Fibroblast of the aortic adventitia (primary cell): ENCODE results near the gene NFASC. TPM values are rescaled to one million over a fixed set of nuclear protein-coding genes. Genes with fewer than 3 reads are reported as not detected.

Experiments used
- DNase-seq: peaks from one replicate; pipeline ENCODE4 v3.0.0-alpha.2; 2010; ENCODE audit warnings: low read depth
- H3K4me3 ChIP-seq: 2 replicates; pipeline ENCODE4 v1.5.1; 2011; ENCODE audit warnings: low read depth, mild to moderate bottlenecking, control low read depth, low read length, moderate library complexity
- total RNA-seq: library from RNA; depleted of rRNA; stranded (reverse); fragments of >200 nt; gene quantifications from 2 replicates; pipeline ENCODE4 v1.2.3, GENCODE V29; 2012; ENCODE audit warnings: low replicate concordance
- TF ChIP-seq, protein P1 (sequence below): IDR thresholded peaks from 2 replicates; pipeline ENCODE4 v1.5.1; 2011; ENCODE audit warnings: mild to moderate bottlenecking, low read length, control low read depth, inconsistent platforms; ENCODE audit not compliant: insufficient read depth

Gene NFASC
- total RNA-seq, 1 donor, result 22.0 TPM

GRCh38 chr1:204997591-204998355 is 127.1 kb downstream of the NFASC start:
- peak; percentile 11 for DNase-seq
- TF ChIP-seq, protein P1, sequence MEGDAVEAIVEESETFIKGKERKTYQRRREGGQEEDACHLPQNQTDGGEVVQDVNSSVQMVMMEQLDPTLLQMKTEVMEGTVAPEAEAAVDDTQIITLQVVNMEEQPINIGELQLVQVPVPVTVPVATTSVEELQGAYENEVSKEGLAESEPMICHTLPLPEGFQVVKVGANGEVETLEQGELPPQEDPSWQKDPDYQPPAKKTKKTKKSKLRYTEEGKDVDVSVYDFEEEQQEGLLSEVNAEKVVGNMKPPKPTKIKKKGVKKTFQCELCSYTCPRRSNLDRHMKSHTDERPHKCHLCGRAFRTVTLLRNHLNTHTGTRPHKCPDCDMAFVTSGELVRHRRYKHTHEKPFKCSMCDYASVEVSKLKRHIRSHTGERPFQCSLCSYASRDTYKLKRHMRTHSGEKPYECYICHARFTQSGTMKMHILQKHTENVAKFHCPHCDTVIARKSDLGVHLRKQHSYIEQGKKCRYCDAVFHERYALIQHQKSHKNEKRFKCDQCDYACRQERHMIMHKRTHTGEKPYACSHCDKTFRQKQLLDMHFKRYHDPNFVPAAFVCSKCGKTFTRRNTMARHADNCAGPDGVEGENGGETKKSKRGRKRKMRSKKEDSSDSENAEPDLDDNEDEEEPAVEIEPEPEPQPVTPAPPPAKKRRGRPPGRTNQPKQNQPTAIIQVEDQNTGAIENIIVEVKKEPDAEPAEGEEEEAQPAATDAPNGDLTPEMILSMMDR, result no peak
- H3K4me3 ChIP-seq, result no peak overlapping the region

DNA sequence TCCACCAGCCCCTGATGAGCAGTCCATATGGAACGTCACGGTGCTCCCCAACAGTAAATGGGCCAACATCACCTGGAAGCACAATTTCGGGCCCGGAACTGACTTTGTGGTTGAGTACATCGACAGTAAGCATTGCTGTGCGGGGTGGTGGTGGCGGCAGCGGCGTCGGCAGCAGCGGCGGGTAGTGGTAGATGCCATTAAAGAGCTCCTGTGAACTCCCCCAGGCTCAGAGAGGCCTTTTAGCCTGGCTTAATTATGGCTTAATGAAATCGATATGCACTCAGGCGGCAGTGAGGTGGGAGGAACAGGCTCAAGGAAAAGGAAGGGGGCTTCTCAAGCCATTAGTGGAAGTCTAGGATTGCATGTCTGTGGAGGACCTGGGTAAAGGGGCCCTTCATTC is 130.5 kb downstream of the NFASC start:
- TF ChIP-seq, protein P1, result no peak
- no peak for DNase-seq
- H3K4me3 ChIP-seq, result no peak overlapping the region

DNA sequence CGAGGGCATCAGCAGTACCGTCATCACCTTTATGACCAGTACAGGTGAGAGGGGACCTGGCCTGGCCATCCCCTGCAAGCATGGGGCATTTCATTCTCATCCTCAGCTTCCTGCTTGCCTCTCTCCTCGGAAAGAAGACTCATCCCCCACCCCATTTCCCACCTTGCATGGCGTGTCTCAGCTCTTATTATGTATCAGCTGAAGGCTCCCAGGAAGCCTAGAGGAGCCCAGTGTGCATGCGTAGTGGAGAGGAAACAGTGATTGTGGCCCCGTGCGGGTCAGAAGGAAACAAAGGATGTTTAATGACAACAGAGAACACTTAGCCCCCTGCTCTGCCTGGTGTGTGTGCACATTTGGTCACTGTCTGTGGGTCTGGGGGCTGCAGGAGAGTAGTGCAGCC is 132.0 kb downstream of the NFASC start:
- no peak for DNase-seq
- no peak overlapping the region for H3K4me3 ChIP-seq
- TF ChIP-seq, protein P1, result no peak

GRCh38 chr1:205003358-205004131 is 132.9 kb downstream of the NFASC start:
- TF ChIP-seq, protein P1, result no peak
- no peak for DNase-seq
- H3K4me3 ChIP-seq, result no peak overlapping the region

GRCh38 chr1:205004351-205004750 is 133.7 kb downstream of the NFASC start:
- H3K4me3 ChIP-seq, result no peak overlapping the region
- TF ChIP-seq, protein P1, result no peak
- no peak for DNase-seq

- DNase-seq, result no peak
- TF ChIP-seq, protein P1, result no peak
- H3K4me3 ChIP-seq, result no peak overlapping the region
These were observed 138.2 kb downstream of the NFASC start for GRCh38 chr1:205008896-205009295.
